NCI-H748 (cell line): Measurements from ENCODE around the gene LPAR3.

ENCODE experiments used
- DNase-seq: peaks from one replicate; lab custom pipeline; 2025; ENCODE audit not compliant: unreplicated experiment; lab: John Stamatoyannopoulos, UW

Gene LPAR3

DNA sequence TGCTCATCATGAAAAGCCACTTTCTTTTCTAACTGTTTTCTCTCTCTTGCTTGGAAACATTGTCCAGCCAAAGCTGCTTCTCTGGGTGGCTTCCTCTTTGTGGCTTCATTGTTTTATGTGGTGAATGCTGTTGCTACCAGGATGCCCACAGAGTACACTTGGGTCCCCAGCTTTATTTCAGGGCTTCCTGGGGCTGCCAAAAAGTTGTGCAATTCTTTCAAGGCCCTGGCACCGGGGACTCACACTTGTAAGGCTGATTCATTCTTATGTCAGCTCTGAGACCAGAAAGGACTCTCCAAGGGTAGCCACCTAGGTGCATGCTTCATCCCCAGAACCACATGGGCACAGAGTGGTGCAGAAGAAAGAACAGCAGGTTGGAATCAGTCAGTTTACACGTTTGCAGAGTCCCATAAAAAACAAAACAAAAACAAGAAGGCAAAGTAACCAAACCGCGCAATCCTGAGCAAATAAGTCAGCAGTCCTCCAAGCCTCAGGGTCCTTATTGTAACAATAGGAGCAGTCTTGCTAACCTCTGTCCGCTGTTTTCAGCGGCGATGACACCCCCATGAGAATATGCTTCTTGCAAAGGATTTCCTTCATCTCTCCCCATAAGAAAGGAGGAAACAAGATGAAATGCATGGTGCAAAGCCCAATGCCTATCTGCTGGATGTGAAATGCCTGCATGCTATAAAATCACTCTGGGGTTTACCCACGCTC lies 112.8 kb downstream of the LPAR3 start:
- no peak for DNase-seq

DNA sequence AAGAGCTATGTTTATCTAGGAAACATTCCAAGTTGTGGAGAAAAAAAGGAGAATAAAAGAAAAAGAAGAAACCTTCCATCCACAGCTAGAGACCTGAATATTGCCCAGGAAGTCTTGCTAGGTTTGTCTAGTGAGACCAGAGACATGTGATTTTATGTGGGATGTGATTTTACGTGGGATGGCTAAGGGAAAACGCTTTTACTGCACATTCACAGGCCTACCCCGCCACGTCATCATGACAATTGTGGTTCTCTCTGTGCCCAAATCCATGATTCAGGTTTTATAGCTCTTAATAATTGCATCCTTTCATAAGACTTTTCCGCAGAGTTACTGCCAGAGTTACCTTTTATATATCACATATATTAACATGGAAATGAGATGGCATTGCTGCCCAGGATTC lies 116.4 kb downstream of the LPAR3 start:
- no peak for DNase-seq

DNA sequence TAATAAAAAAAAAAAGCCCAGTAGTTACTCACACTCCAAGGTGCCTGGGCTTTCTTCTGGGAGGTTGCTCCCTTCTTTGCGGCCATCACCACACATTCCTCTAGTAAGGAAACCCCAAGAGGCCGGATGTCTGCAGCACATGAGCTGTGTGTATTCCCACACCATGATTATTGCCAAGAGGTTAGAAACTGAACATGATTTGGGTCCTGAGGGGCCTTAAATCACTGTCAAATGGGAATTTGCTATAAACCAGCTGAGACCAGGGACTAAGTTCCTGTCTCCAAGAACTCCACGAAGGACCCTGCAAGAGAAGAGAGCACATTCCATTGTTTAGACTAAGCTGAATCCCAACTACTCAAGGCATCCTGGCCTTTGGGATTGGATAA lies 117.5 kb downstream of the LPAR3 start:
- no peak for DNase-seq

DNA sequence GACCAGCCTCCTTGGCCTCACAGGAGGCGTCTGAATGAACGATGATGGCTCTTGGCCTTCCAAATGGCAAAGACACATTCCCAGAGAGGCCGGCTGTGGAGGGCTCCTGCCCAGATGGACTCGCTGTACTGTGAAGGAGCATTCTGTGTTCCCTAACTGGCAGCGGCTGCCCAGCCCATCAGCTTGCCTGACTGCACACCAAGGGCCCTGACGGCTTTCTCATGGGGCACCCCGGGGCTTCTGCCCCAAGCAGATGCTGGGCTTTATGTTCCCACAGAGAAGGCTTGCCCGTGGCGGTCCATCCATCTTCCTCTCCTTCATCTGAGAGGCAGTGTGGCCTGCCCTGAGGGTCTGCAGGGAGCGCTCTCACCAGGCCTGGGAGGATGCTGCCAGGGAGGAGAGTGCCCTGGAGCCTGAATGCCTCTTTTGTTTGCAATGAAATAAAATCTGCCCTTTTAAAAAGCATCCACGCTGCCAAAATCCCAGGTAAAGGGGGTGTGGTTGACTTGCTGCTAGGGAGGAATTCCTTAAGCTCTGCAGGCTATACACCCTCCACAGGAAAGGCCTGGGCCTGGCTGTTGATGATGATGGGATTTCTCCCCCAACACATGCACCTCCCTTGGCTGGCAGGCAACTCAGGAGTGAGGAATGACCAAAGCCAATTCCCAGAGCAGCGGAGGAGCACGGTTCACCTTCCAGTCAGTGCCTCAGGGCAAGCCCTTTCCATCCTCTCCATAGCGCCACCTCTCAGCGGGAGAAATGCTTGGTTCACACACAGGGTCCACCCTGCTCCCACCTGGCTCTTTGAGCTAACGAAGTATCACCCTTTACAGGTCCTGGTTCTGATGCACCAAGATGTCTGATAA lies 118.1 kb downstream of the LPAR3 start:
- peak; percentile 56 for DNase-seq

GRCh38 chr1:84773933-84774497 lies 119.0 kb downstream of the LPAR3 start:
- DNase-seq = no peak

GRCh38 chr1:84773195-84773594 lies 119.8 kb downstream of the LPAR3 start:
- no peak for DNase-seq

DNA sequence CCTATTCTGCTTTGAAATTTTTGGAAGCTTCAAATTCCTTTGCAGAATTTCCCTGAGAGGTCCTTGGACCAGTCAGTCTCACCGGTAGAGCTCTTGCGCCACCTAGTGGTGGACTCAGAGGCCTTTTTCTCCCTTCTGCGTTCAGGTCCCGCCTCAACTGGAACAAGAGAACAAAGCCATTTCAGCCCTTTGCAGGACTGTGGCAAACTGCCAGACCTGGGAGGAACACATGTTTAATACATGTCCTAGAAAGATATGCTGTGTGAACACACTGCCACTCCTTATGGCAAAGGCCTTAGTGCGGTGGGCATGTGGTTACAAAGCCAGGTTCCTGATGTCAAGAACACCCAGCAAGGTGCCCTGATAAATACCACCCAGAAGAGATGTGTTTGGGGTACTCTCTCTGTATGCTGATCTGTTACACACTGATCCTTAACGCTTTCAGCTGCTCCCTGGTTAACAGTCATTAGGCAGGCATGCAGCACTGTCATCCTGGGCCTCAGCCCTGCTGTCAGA lies 120.5 kb downstream of the LPAR3 start:
- peak; percentile 75 for DNase-seq

DNA sequence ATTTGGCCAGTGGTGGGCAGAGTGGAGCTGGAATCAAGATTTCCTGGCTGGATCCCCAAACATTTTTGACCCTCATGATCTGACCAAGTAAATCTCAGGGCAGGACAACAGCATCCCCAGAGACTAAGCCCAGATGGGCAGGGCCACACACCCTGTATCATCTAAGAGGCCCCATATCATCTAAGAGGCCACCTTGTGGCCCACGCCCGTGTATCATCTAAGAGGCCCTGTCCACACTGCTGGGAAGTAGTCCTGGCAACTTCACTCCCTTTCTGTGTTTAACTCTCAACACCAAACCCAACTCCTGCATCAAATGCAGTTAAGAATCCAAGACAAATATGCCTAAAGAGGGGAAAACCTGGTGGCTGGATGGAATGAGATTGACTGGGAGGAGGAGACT lies 121.1 kb downstream of the LPAR3 start:
- DNase-seq = no peak

DNA sequence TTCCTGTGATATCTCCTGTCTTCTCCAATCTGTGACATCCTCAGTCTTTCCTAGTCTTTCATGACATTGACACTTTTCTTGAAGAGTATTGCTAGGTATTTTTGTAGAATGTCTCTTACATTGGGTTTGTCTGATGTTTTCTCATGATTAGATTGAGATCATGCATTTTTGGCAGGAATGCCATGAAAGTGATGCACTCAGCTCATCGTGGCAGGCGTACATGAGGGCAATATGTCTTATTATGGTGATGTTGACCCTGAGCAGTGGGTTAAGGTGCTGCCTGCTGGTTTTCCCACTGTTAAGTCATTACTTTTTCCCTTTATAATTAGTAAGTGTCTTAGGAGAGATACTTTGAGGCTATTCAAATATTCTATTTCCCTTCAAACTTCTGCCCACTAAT lies 122.5 kb downstream of the LPAR3 start:
- no peak for DNase-seq

DNA sequence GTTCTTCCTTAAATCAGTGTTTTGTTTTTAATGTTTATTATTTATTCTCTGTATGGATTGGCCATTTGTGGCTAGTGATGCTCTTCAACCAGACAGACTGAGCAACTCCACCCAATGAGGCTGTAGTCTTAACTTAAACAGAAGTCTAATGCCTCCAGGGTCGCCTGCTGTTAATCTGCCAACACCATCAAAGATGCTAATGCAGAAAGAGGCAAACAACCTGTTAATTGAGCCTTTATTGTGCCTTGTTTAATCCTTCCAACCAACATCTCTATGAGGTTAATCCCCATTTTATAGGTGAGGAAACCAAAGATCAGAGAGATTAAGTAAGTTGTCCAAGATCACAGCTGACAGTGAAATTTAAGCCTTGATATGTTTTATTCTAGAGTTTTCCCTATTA lies 123.4 kb downstream of the LPAR3 start:
- DNase-seq = no peak

- no peak for DNase-seq
These were observed 124.4 kb downstream of the LPAR3 start for GRCh38 chr1:84768634-84769033.

GRCh38 chr1:84763912-84764680 lies 128.9 kb downstream of the LPAR3 start:
- DNase-seq = no peak

DNA sequence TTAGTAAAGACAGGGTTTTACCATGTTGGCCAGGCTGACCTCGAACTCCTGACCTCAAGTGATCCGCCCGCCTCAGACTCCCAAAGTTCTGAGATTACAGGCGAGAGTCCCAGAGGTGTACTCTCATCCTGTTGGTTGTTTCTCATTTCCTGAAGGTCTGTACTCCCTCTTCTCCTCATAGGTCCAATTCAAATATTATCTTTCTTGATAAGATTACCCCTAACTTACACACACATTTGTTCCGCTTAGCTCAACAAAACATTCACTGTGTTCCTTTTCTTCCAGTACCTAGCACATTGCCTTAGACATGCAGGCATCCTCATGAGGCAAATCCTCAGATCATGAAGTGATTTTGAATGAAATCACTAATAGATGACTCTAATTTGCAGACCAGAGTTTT lies 130.3 kb downstream of the LPAR3 start:
- DNase-seq = no peak
